H1 (cell line): Measurements from ENCODE around the gene B4GALNT3. TPM values are rescaled to one million over a fixed set of nuclear protein-coding genes. Genes with fewer than 3 reads are reported as not detected.

Experiments
- CTCF ChIA-PET: fragments of 300-600 bp; sonication (Branson Sonifier 250); formaldehyde crosslinking; loops from one replicate; lab custom pipeline; 2021; ENCODE audit not compliant: partially characterized antibody; lab: Charles Lee
- POLR2A ChIA-PET: fragments of 300-600 bp; sonication (Branson Sonifier 250); formaldehyde crosslinking; loops from one replicate; lab custom pipeline; 2021; ENCODE audit warnings: inconsistent platforms; ENCODE audit not compliant: partially characterized antibody; lab: Charles Lee
- DNase-seq, 2 experiments: peaks; one replicate each; pipeline versions ENCODE4 v3.0.0 to v3.0.0-alpha.2; 2010 to 2022; ENCODE audit warnings: low spot score in 2 of 2, low read depth in 1 of 2, mixed read lengths in 1 of 2
- FAIRE-seq: peaks from 2 replicates; lab custom pipeline; 2011; peaks lifted over from hg19 to GRCh38; lab: Jason Lieb, UNC
- H2AFZ ChIP-seq: 2 replicates; pipeline ENCODE4 v1.8.1; 2012; ENCODE audit warnings: low read length, inconsistent platforms
- H2AK5ac ChIP-seq: 2 replicates; pipeline ENCODE4 v1.6.1; 2013; ENCODE audit warnings: low read depth, low read length
- H2BK120ac ChIP-seq: replicated peaks from 2 replicates; pipeline ENCODE3; 2013; ENCODE audit warnings: low read depth, low read length, inconsistent platforms
- H2BK12ac ChIP-seq: 2 replicates; pipeline ENCODE4 v1.6.1; 2013; ENCODE audit warnings: low read depth, low read length
- H2BK15ac ChIP-seq: 2 replicates; pipeline ENCODE4 v1.6.1; 2013; ENCODE audit warnings: low read length
- H2BK20ac ChIP-seq: 2 replicates; pipeline ENCODE4 v1.6.1; 2013; ENCODE audit warnings: low read length
- H2BK5ac ChIP-seq: 2 replicates; pipeline ENCODE4 v1.6.1; 2013; ENCODE audit warnings: low read depth, low read length
- H3K14ac ChIP-seq: 2 replicates; pipeline ENCODE4 v1.6.1; 2013; ENCODE audit warnings: inconsistent platforms; ENCODE audit not compliant: insufficient read length
- H3K18ac ChIP-seq: 2 replicates; pipeline ENCODE4 v1.6.1; 2013; ENCODE audit warnings: low read length; ENCODE audit errors: extremely low read depth
- H3K23ac ChIP-seq: 2 replicates; pipeline ENCODE4 v1.6.1; 2013; ENCODE audit warnings: inconsistent platforms; ENCODE audit not compliant: insufficient read length
- H3K23me2 ChIP-seq: 2 replicates; pipeline ENCODE4 v1.6.1; 2013; ENCODE audit warnings: low read depth, low read length
- H3K27ac ChIP-seq: 2 replicates; pipeline ENCODE4 v1.6.1; 2011; ENCODE audit warnings: low read depth, low read length, inconsistent platforms
- H3K27me3 ChIP-seq, 4 experiments: replicated peaks in 1 of 4; 1 replicate in 1 of 4; 2 replicates in 3 of 4; pipeline versions ENCODE4 v1.6.1 to v1.8.1; 2011 to 2013; ENCODE audit warnings: low read length in 3 of 4, mild to moderate bottlenecking in 3 of 4, inconsistent platforms in 2 of 4, mixed read lengths in 2 of 4, moderate library complexity in 1 of 4; ENCODE audit not compliant: control insufficient read depth in 3 of 4, insufficient read depth in 3 of 4; ENCODE audit errors: extremely low read depth in 1 of 4
- H3K36me3 ChIP-seq, 4 experiments: 2 replicates each; pipeline versions ENCODE4 v1.6.1 to v1.8.1; 2011 to 2013; ENCODE audit warnings: mild to moderate bottlenecking in 4 of 4, low read length in 3 of 4, moderate library complexity in 2 of 4, control low read depth in 1 of 4, inconsistent platforms in 1 of 4; ENCODE audit not compliant: insufficient read depth in 4 of 4, control insufficient read depth in 2 of 4
- H3K4ac ChIP-seq: replicated peaks from 2 replicates; pipeline ENCODE3; 2013; ENCODE audit warnings: low read length, low read depth, mixed read lengths, inconsistent platforms; ENCODE audit not compliant: insufficient read length
- H3K4me1 ChIP-seq, 4 experiments: replicated peaks in 1 of 4; 1 replicate in 1 of 4; 2 replicates in 3 of 4; pipeline versions ENCODE4 v1.6.1 to v1.8.1; 2011 to 2013; ENCODE audit warnings: low read length in 3 of 4, inconsistent platforms in 2 of 4, mixed read lengths in 1 of 4; ENCODE audit not compliant: insufficient read depth in 4 of 4, control insufficient read depth in 3 of 4
- H3K4me2 ChIP-seq, 2 experiments: 2 replicates each; pipeline versions ENCODE4 v1.6.1 to v1.8.1; 2011 to 2013; ENCODE audit warnings: low read depth in 2 of 2, low read length in 2 of 2, control low read depth in 1 of 2, inconsistent platforms in 1 of 2, mild to moderate bottlenecking in 1 of 2; ENCODE audit not compliant: insufficient read depth in 1 of 2
- H3K4me3 ChIP-seq, 4 experiments: fragments of 200-600, 300-600 bp in 1 of 4; sonication (generic), shearing (Covaris generic), sonication (Bioruptor Twin) in 1 of 4; 2 replicates each; pipeline versions ENCODE4 v1.5.1 to v1.8.1; 2011 to 2016; ENCODE audit warnings: low read length in 4 of 4, low read depth in 3 of 4, control low read depth in 2 of 4, inconsistent platforms in 2 of 4, mild to moderate bottlenecking in 2 of 4, mixed read lengths in 1 of 4, moderate library complexity in 1 of 4; ENCODE audit not compliant: insufficient read depth in 2 of 4; ENCODE audit errors: extremely low read depth in 1 of 4
- H3K56ac ChIP-seq: replicated peaks from 2 replicates; pipeline ENCODE3; 2013; ENCODE audit warnings: low read depth, mild to moderate bottlenecking, mixed read lengths, low read length, inconsistent platforms; ENCODE audit not compliant: insufficient read length
- H3K79me1 ChIP-seq: 2 replicates; pipeline ENCODE4 v1.6.1; 2013; ENCODE audit warnings: low read depth, low read length, control low read depth
- H3K79me2 ChIP-seq, 2 experiments: 2 replicates each; pipeline versions ENCODE4 v1.6.1 to v1.8.1; 2012 to 2013; ENCODE audit warnings: low read length in 2 of 2, mild to moderate bottlenecking in 2 of 2, inconsistent platforms in 1 of 2; ENCODE audit not compliant: insufficient read depth in 2 of 2, control insufficient read depth in 1 of 2
- H3K9ac ChIP-seq, 4 experiments: replicated peaks in 1 of 4; 1 replicate in 1 of 4; 2 replicates in 3 of 4; pipeline versions ENCODE4 v1.6.1 to v1.8.1; 2011 to 2013; ENCODE audit warnings: low read depth in 3 of 4, low read length in 3 of 4, control low read depth in 2 of 4, mild to moderate bottlenecking in 2 of 4, moderate library complexity in 2 of 4, inconsistent platforms in 1 of 4; ENCODE audit errors: extremely low read depth in 1 of 4
- H3K9me3 ChIP-seq, 2 experiments: 2 replicates each; pipeline versions ENCODE4 v1.6.1 to v1.8.1; 2012 to 2013; ENCODE audit warnings: mild to moderate bottlenecking in 2 of 2, moderate library complexity in 2 of 2, control low read depth in 1 of 2, inconsistent platforms in 1 of 2, low read depth in 1 of 2, low read length in 1 of 2, mixed read lengths in 1 of 2; ENCODE audit not compliant: insufficient read depth in 2 of 2
- H4K20me1 ChIP-seq, 2 experiments: replicated peaks in 1 of 2; 2 replicates each; pipeline versions ENCODE3 to v1.8.1; 2011 to 2013; ENCODE audit warnings: inconsistent platforms in 2 of 2, low read length in 2 of 2, mild to moderate bottlenecking in 1 of 2; ENCODE audit not compliant: insufficient read depth in 2 of 2, control insufficient read depth in 1 of 2
- H4K5ac ChIP-seq: 2 replicates; pipeline ENCODE4 v1.6.1; 2013; ENCODE audit warnings: low read length, low read depth, mixed read lengths, inconsistent platforms; ENCODE audit not compliant: insufficient read length
- H4K8ac ChIP-seq: 2 replicates; pipeline ENCODE4 v1.8.0; 2013; ENCODE audit warnings: mild to moderate bottlenecking, moderate library complexity, low read length, inconsistent platforms; ENCODE audit not compliant: insufficient read depth; ENCODE audit errors: extremely low read depth
- H4K91ac ChIP-seq: replicated peaks from 2 replicates; pipeline ENCODE3; 2013; ENCODE audit warnings: low read length, mixed read lengths, inconsistent platforms; ENCODE audit not compliant: insufficient read length
- BACH1 ChIP-seq: IDR thresholded peaks from 2 replicates; pipeline ENCODE4 v1.6.1; 2012; ENCODE audit warnings: low read length, improper control_type of control experiment
- CHD1 ChIP-seq: IDR thresholded peaks from 2 replicates; pipeline ENCODE4 v1.6.1; 2012; ENCODE audit warnings: low read depth, low read length, improper control_type of control experiment
- JUN ChIP-seq: IDR thresholded peaks from 2 replicates; pipeline ENCODE4 v1.6.1; 2011; ENCODE audit warnings: low read depth, mild to moderate bottlenecking, improper control_type of control experiment, low read length
- MAX ChIP-seq: IDR thresholded peaks from 2 replicates; pipeline ENCODE4 v1.6.1; 2012; ENCODE audit warnings: inconsistent platforms
- PHF8 ChIP-seq: fragments of 200-600 bp; sonication (generic); conservative IDR thresholded peaks from 2 replicates; pipeline ENCODE4 v1.7.1; 2012; ENCODE audit warnings: low read depth, mild to moderate bottlenecking, inconsistent platforms, low read length, moderate library complexity
- RAD21 ChIP-seq, 2 experiments: IDR thresholded peaks in 1 of 2; conservative IDR thresholded peaks in 1 of 2; 2 replicates each; pipeline ENCODE4 v1.6.1; 2011; ENCODE audit warnings: low read depth in 2 of 2, low read length in 2 of 2, improper control_type of control experiment in 1 of 2, inconsistent platforms in 1 of 2, mild to moderate bottlenecking in 1 of 2, moderate library complexity in 1 of 2
- SAP30 ChIP-seq: fragments of 300-600 bp; sonication (generic); IDR thresholded peaks from 2 replicates; pipeline ENCODE4 v1.7.1; 2012; ENCODE audit warnings: low read length, moderate library complexity, mild to moderate bottlenecking, inconsistent platforms; ENCODE audit not compliant: insufficient read depth, insufficient replicate concordance
- SIN3A ChIP-seq, 2 experiments: IDR thresholded peaks in 1 of 2; conservative IDR thresholded peaks in 1 of 2; 2 replicates each; pipeline ENCODE4 v1.6.1; 2011 to 2012; ENCODE audit warnings: low read length in 2 of 2, improper control_type of control experiment in 1 of 2, low read depth in 1 of 2, mild to moderate bottlenecking in 1 of 2
- SIRT6 ChIP-seq: IDR thresholded peaks from one replicate; pipeline ENCODE4 v1.7.1; 2012; ENCODE audit warnings: low read length, inconsistent platforms
- SP2 ChIP-seq: IDR thresholded peaks from 2 replicates; pipeline ENCODE4 v1.6.1; 2012; ENCODE audit warnings: mild to moderate bottlenecking, low read length, inconsistent platforms
- WGBS, 2 experiments: shearing (Covaris generic) in 1 of 2; methylation state at CpG; one replicate each; pipeline versions ENCODE4 v1.1.6 to v1.1.7; 2013 to 2015; ENCODE audit warnings: low lambda C conversion rate in 2 of 2, mixed read lengths in 2 of 2, inconsistent platforms in 1 of 2, low coverage in 1 of 2, missing lambda C conversion rate in 1 of 2; ENCODE audit not compliant: insufficient replicate concordance in 2 of 2, insufficient coverage in 1 of 2, insufficient read length in 1 of 2; ENCODE audit errors: extremely low coverage in 1 of 2, missing lambda C conversion rate in 1 of 2; 5-methylcytosine and 5-hydroxymethylcytosine counted together
- polyA plus RNA-seq, 7 experiments: library from polyadenylated mRNA; depleted of rRNA in 3 of 7; stranded (reverse) in 5 of 7; unstranded in 2 of 7; fragments of >200 nt in 5 of 7; fragments of 200-250 nt in 2 of 7; gene quantifications; 1 replicate in 5 of 7; 2 replicates in 1 of 7; 4 replicates in 1 of 7; pipeline versions ENCODE4 v1.2.1 to v1.2.3, GENCODE V29; 2011 to 2013; ENCODE audit warnings: missing spikeins in 2 of 7, mixed read lengths in 2 of 7
- total RNA-seq: library from RNA; stranded (reverse); fragmentation: NEBNext Ultra II Directional; extraction: Animal tissue kit (Norgen Biotek cat#: 25700); gene quantifications from 2 replicates; pipeline ENCODE4 v1.2.1, GENCODE V29; 2021

The B4GALNT3 gene
- total and polyA plus RNA-seq, 2 of the 8 experiments (the other 6 are each of a cell fraction or from before 2014, with no cell fraction given) = 12.5 to 20.3 TPM

- TF ChIP-seq SIN3A (conservative IDR thresholded peaks at IDR 0.05 in 1 of 2, IDR thresholded peaks at IDR 0.05 in 1 of 2; ENCODE audit: low read depth in 1 of 2, low read length in 2 of 2) (no peak), CHD1 (no peak), SIRT6 (no peak), BACH1 (no peak), MAX (no peak), RAD21 (IDR thresholded peaks at IDR 0.05 in 1 of 2, conservative IDR thresholded peaks at IDR 0.05 in 1 of 2; ENCODE audit: low read depth in 2 of 2, low read length in 2 of 2) (no peak), SAP30 (no peak), PHF8 (no peak), JUN (no peak), SP2 (no peak)
- no peak overlapping the region for H3K23ac ChIP-seq
- no peak overlapping the region for H3K4ac ChIP-seq
- H3K36me3 ChIP-seq = no peaks in the 10 kb centered on the region
- H3K27ac ChIP-seq = no peak overlapping the region
- no peaks in the 10 kb centered on the region for H4K20me1 ChIP-seq
- peaks cover 8 to 15% of the 10 kb centered on the region in 2 experiments; a peak in 3 of 4 replicates for H3K9me3 ChIP-seq
- H2AFZ ChIP-seq = no peak overlapping the region
- no peak overlapping the region for H2AK5ac ChIP-seq
- H3K14ac ChIP-seq = no peak overlapping the region
- H3K4me1 ChIP-seq = no peaks in the 10 kb centered on the region; a peak in 1 of 7 replicates
- no peak overlapping the region for H3K4me2 ChIP-seq
- FAIRE-seq = no peak
- H2BK15ac ChIP-seq = no peak overlapping the region
- H2BK12ac ChIP-seq = no peak overlapping the region
- 88% methylated on average over 14 of the region's 14 CpGs; no CpG with 5 or more reads in 1 of the 2 experiments for WGBS, 2 experiments
- no peak overlapping the region for H3K4me3 ChIP-seq
- H3K18ac ChIP-seq = no peak overlapping the region
- no peak for DNase-seq
- no peaks in the 10 kb centered on the region for H3K79me1 ChIP-seq
- no peak overlapping the region for H3K56ac ChIP-seq
- H3K9ac ChIP-seq = no peak overlapping the region
- H2BK120ac ChIP-seq = no peak overlapping the region
- CTCF ChIA-PET = interaction anchor here (0.6 to 5.1 kb wide), 5 partner anchors 14 to 91 kb away, joined by 3 to 25 read pairs (median 3); no protein-coding TSS in a partner anchor
- H4K5ac ChIP-seq = no peak overlapping the region
- no peak overlapping the region for H2BK20ac ChIP-seq
- no peaks in the 10 kb centered on the region for H3K79me2 ChIP-seq
- no peak overlapping the region for H2BK5ac ChIP-seq
- no peak overlapping the region for H4K91ac ChIP-seq
- no peaks in the 10 kb centered on the region for H3K23me2 ChIP-seq
- no peaks in the 10 kb centered on the region for H3K27me3 ChIP-seq
- POLR2A ChIA-PET = no interaction called here
- H4K8ac ChIP-seq = no peak overlapping the region
Measured at GRCh38 chr12:534216-534615, 74.5 kb downstream of the B4GALNT3 start.
